Measurements from ENCODE around the gene EPB42. TPM values are rescaled to one million over a fixed set of nuclear protein-coding genes. Genes with fewer than 3 reads are reported as not detected.
"Not testable (repeated sequence)": the region's sequence is repeated elsewhere in the genome, so short reads cannot be mapped to it uniquely, and the experiment has no call there.

The EPB42 gene
- total and polyA plus RNA-seq, 2 experiments from 2014 or later, result not detected

DNA sequence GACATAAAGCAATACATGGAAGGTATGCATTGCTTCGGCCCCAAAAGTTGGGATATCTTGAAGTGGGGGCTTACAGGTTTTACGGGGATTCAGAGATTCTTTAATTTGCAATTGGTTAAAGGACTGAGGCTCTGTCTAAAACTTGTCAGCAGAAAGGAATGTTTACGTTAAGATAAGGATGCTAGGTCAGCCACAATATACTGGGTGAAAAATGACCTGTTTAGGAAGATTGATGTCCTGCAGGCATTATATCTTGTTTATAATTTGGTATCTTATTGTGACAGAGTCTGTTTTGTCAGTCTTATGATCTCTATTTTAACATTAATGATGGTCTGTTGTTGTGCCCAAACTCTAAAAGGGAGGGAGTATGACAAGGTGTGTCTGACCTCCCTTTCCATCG, 50.9 kb downstream of the EPB42 start:
- Histone ChIP-seq H4K20me1 (ENCODE audit: insufficient read depth) (no peaks in the 10 kb centered on the region), H3K27me3 (replicated peaks; ENCODE audit: insufficient read depth) (no peaks in the 10 kb centered on the region), H3K4me1 (ENCODE audit: insufficient read depth) (peaks cover 4% of the 10 kb centered on the region; the same call in 1 of the 2 replicates), H3F3A (ENCODE audit: insufficient read depth) (no peaks in the 10 kb centered on the region), H3K9me2 (ENCODE audit: insufficient read depth) (no peaks in the 10 kb centered on the region), H3K27ac (no peak overlapping the region), H2AFZ (no peak overlapping the region), H3K4me2 (ENCODE audit: unreplicated experiment) (no peak overlapping the region), H3K9ac (no peak overlapping the region), H3K36me3 (ENCODE audit: low read depth) (peaks cover 18% of the 10 kb centered on the region; the same call in 1 of the 2 replicates), H3K4me3 (no peak overlapping the region), H3K79me2 (ENCODE audit: insufficient read depth) (no peaks in the 10 kb centered on the region), H3K9me3 (ENCODE audit: low read depth) (no peaks in the 10 kb centered on the region)
- TF ChIP-seq EZH2phosphoT487 (IDR thresholded peaks at IDR 0.05; ENCODE audit: insufficient read depth, low read depth), result no peak
- no peak for TF ChIP-seq EZH2 (IDR thresholded peaks at IDR 0.05; ENCODE audit: insufficient read depth, poor library complexity, severe bottlenecking)
- in situ Hi-C loops (cut with MboI), result no loop called here
- 95% methylated on average over 4 of the region's 4 CpGs for WGBS, 2 experiments (ENCODE audit: low coverage in 1 of 2, low lambda C conversion rate in 2 of 2, missing lambda C conversion rate in 2 of 2)
- no peak for DNase-seq

DNA sequence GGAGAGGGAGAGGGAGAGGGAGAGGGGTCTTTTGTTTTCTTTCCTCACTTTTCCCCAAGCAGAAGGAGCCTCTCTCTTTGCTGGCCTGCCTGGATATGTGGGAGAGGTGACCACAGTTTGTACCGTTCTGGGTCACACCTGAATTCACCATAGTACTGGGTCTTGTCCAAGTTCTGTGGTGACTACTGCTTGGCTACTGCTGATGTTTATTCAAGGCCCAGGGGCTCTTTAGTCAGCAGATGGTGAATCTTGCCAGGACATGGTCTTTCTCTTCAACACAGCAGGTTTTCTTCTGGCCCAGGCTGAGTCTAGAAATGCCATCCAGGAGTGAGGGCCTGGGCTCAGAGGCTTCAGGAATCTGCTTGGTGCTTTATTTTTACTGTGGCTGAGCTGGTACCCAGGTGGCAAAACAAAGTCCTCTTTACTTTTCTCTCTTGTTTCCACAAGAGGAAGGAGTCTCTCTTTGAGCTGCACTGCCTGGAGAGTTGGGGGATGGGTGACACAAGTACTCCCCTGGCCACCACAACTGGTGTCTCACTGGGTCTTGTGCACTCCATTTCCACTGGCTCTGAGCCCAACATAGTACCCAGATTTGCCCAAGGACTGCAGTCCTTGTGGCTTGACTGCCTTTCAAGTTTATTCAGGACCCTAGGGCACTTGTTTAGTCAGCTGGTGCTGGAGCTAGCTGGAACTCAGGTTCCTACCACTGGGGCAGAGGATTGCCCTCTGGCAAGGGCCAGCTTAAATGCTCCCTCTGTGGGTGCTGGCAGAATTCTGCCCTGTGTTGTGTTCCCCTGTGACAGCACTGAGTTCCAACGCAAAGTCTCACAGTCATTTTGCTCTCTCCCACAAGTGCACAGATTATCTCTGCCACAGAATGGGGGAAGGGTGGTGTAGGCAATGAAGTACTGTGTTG, 52.4 kb downstream of the EPB42 start:
- Histone ChIP-seq H3K4me3 (no peak overlapping the region), H3K4me1 (ENCODE audit: insufficient read depth) (peaks cover 4% of the 10 kb centered on the region; the same call in 1 of the 2 replicates), H3K27ac (no peak overlapping the region), H3K27me3 (replicated peaks; ENCODE audit: insufficient read depth) (no peaks in the 10 kb centered on the region), H3K79me2 (ENCODE audit: insufficient read depth) (no peaks in the 10 kb centered on the region), H3F3A (ENCODE audit: insufficient read depth) (no peaks in the 10 kb centered on the region), H3K4me2 (ENCODE audit: unreplicated experiment) (no peak overlapping the region), H3K9me2 (ENCODE audit: insufficient read depth) (no peaks in the 10 kb centered on the region), H3K9me3 (ENCODE audit: low read depth) (no peaks in the 10 kb centered on the region), H3K36me3 (ENCODE audit: low read depth) (peaks cover 18% of the 10 kb centered on the region; the same call in 1 of the 2 replicates), H3K9ac (no peak overlapping the region), H2AFZ (no peak overlapping the region), H4K20me1 (ENCODE audit: insufficient read depth) (no peaks in the 10 kb centered on the region)
- in situ Hi-C loops (cut with MboI), result no loop called here
- peak; percentile 59 for DNase-seq
- TF ChIP-seq EZH2phosphoT487 (IDR thresholded peaks at IDR 0.05; ENCODE audit: insufficient read depth, low read depth), result no peak
- no peak for TF ChIP-seq EZH2 (IDR thresholded peaks at IDR 0.05; ENCODE audit: insufficient read depth, poor library complexity, severe bottlenecking)
- WGBS, 2 experiments (ENCODE audit: low coverage in 1 of 2, low lambda C conversion rate in 2 of 2, missing lambda C conversion rate in 2 of 2), result 55 to 58% methylated on average over 2 of the region's 2 CpGs

GRCh38 chr15:43167261-43167660, 53.6 kb downstream of the EPB42 start:
- H3K4me2 ChIP-seq (ENCODE audit: unreplicated experiment); H2AFZ ChIP-seq; H3K4me3 ChIP-seq; H3K79me2 ChIP-seq (ENCODE audit: insufficient read depth); H3K9ac ChIP-seq; H4K20me1 ChIP-seq (ENCODE audit: insufficient read depth); H3K27me3 ChIP-seq (replicated peaks; ENCODE audit: insufficient read depth); H3K9me2 ChIP-seq (ENCODE audit: insufficient read depth); in situ Hi-C loops (cut with MboI); DNase-seq; H3K27ac ChIP-seq; H3K4me1 ChIP-seq (ENCODE audit: insufficient read depth); H3K9me3 ChIP-seq (ENCODE audit: low read depth); H3F3A ChIP-seq (ENCODE audit: insufficient read depth): not testable (repeated sequence)
- 93 to 95% methylated on average over 4 to 28 of the region's 28 CpGs for WGBS, 2 experiments (ENCODE audit: low coverage in 1 of 2, low lambda C conversion rate in 2 of 2, missing lambda C conversion rate in 2 of 2)
- H3K36me3 ChIP-seq (ENCODE audit: low read depth), result peaks cover 15% of the 10 kb centered on the region; the same call in 1 of the 2 replicates

DNA sequence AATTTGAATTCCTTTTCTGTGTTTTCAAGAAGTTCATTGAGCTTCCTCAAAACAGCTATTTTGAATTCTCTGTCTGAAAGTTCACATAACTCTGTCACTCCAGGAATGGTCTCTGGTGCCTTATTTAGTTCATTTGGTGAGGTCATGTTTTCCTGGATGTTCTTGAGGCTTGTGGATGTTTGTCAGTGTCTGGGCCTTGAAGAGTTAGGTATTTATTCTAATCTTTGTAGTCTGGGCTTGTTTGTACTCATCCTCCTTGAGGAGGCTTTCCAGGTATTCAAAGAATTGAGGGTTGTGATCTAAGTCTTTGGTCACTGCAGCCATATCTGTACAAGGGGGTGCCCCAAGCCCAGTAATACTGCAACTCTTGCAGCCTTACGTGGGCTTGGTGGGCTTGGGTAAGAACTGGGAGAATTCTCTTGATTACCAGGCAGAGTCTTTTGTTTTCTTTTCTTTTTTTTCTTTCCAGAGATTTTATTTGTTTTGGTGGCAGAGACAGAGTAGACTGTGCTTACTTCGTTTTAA, 55.0 kb downstream of the EPB42 start:
- no peak for TF ChIP-seq EZH2 (IDR thresholded peaks at IDR 0.05; ENCODE audit: insufficient read depth, poor library complexity, severe bottlenecking)
- TF ChIP-seq EZH2phosphoT487 (IDR thresholded peaks at IDR 0.05; ENCODE audit: insufficient read depth, low read depth), result no peak
- Histone ChIP-seq H3K4me3 (no peak overlapping the region), H3K79me2 (ENCODE audit: insufficient read depth) (no peaks in the 10 kb centered on the region), H4K20me1 (ENCODE audit: insufficient read depth) (no peaks in the 10 kb centered on the region), H3K4me1 (ENCODE audit: insufficient read depth) (peaks cover 4% of the 10 kb centered on the region; the same call in 1 of the 2 replicates), H3K9ac (no peak overlapping the region), H3K4me2 (ENCODE audit: unreplicated experiment) (no peak overlapping the region), H3K36me3 (ENCODE audit: low read depth) (peaks cover 12% of the 10 kb centered on the region; the same call in 1 of the 2 replicates), H3K9me2 (ENCODE audit: insufficient read depth) (no peaks in the 10 kb centered on the region), H3F3A (ENCODE audit: insufficient read depth) (no peaks in the 10 kb centered on the region), H3K27me3 (replicated peaks; ENCODE audit: insufficient read depth) (no peaks in the 10 kb centered on the region), H3K9me3 (ENCODE audit: low read depth) (no peaks in the 10 kb centered on the region), H2AFZ (no peak overlapping the region), H3K27ac (no peak overlapping the region)
- in situ Hi-C loops (cut with MboI), result no loop called here
- no peak for DNase-seq
- 96 to 100% methylated on average over 1 to 2 of the region's 2 CpGs for WGBS, 2 experiments (ENCODE audit: low coverage in 1 of 2, low lambda C conversion rate in 2 of 2, missing lambda C conversion rate in 2 of 2)
